Osteoblast (primary cell): Measurements from ENCODE around the gene ANKRD13A. TPM values are rescaled to one million over a fixed set of nuclear protein-coding genes. Genes with fewer than 3 reads are reported as not detected.

Source experiments
- DNase-seq: peaks from one replicate; pipeline ENCODE4 v3.0.0; 2011; ENCODE audit warnings: low spot score, mixed read lengths; ENCODE audit not compliant: insufficient read length; ENCODE audit errors: missing footprints
- H2AFZ ChIP-seq: 2 replicates; pipeline ENCODE4 v1.6.0; 2011; ENCODE audit warnings: mild to moderate bottlenecking, low read length
- H3K27ac ChIP-seq: 2 replicates; pipeline ENCODE4 v1.5.1; 2011; ENCODE audit warnings: mild to moderate bottlenecking, low read depth, low read length, moderate library complexity
- H3K27me3 ChIP-seq: 2 replicates; pipeline ENCODE4 v1.6.0; 2012; ENCODE audit warnings: mild to moderate bottlenecking, control low read depth, inconsistent platforms, low read length, moderate library complexity; ENCODE audit not compliant: insufficient read depth
- H3K36me3 ChIP-seq: 2 replicates; pipeline ENCODE4 v1.5.1; 2011; ENCODE audit warnings: mild to moderate bottlenecking, low read length, control low read depth, moderate library complexity; ENCODE audit not compliant: insufficient read depth
- H3K4me1 ChIP-seq: 2 replicates; pipeline ENCODE4 v1.5.1; 2011; ENCODE audit warnings: mild to moderate bottlenecking, low read length, control low read depth, moderate library complexity; ENCODE audit not compliant: insufficient read depth
- H3K4me2 ChIP-seq: 2 replicates; pipeline ENCODE4 v1.6.0; 2011; ENCODE audit warnings: mild to moderate bottlenecking, low read length; ENCODE audit not compliant: insufficient read depth
- H3K4me3 ChIP-seq: fragments of 200-600 bp; sonication (generic); 3 replicates; pipeline ENCODE4 v1.5.1; 2012; ENCODE audit warnings: mild to moderate bottlenecking, low read length, inconsistent platforms; ENCODE audit not compliant: insufficient read depth
- H3K79me2 ChIP-seq: 2 replicates; pipeline ENCODE4 v1.6.0; 2012; ENCODE audit warnings: mild to moderate bottlenecking, low read length, control low read depth, inconsistent platforms; ENCODE audit not compliant: insufficient read depth
- H3K9me3 ChIP-seq: 2 replicates; pipeline ENCODE4 v1.5.1; 2011; ENCODE audit warnings: low read depth, low read length, control low read depth
- H4K20me1 ChIP-seq: 2 replicates; pipeline ENCODE4 v1.6.0; 2012; ENCODE audit warnings: mild to moderate bottlenecking, low read length, control low read depth; ENCODE audit not compliant: insufficient read depth
- CTCF ChIP-seq: IDR thresholded peaks from 2 replicates; pipeline ENCODE4 v1.5.1; 2011; ENCODE audit warnings: mild to moderate bottlenecking, low read depth, low read length, moderate library complexity; ENCODE audit errors: extremely low read depth
- total RNA-seq: library from RNA; depleted of rRNA; stranded (reverse); fragments of >200 nt; gene quantifications from 2 replicates; pipeline ENCODE4 v1.2.3, GENCODE V29; 2012

The ANKRD13A gene
- total RNA-seq, 1 donor: 94.1 TPM

GRCh38 chr12:109959411-109960093 lies 39.7 kb upstream of the ANKRD13A start:
- no peaks in the 10 kb centered on the region for H3K79me2 ChIP-seq
- H3K9me3 ChIP-seq: no peaks in the 10 kb centered on the region
- no peak overlapping the region for H3K4me3 ChIP-seq
- H2AFZ ChIP-seq: no peak overlapping the region
- H3K27me3 ChIP-seq: no peaks in the 10 kb centered on the region
- H4K20me1 ChIP-seq: no peaks in the 10 kb centered on the region
- no peak for DNase-seq
- no peak for TF ChIP-seq CTCF
- H3K36me3 ChIP-seq: peaks cover 38% of the 10 kb centered on the region
- H3K4me2 ChIP-seq: no peak overlapping the region
- peaks cover 29% of the 10 kb centered on the region for H3K4me1 ChIP-seq
- peak overlapping the region; percentile 95 for H3K27ac ChIP-seq

- H3K36me3 ChIP-seq: peaks cover 49% of the 10 kb centered on the region
These were observed 38.0 kb upstream of the ANKRD13A start for GRCh38 chr12:109961201-109961600.

GRCh38 chr12:109961612-109962011 lies 37.6 kb upstream of the ANKRD13A start:
- H3K4me2 ChIP-seq: peak overlapping the region; percentile 41
- no peaks in the 10 kb centered on the region for H3K27me3 ChIP-seq
- peak overlapping the region; percentile 95 for H3K27ac ChIP-seq
- no peaks in the 10 kb centered on the region for H3K9me3 ChIP-seq
- peak; percentile 32 for DNase-seq
- H3K36me3 ChIP-seq: peaks cover 47% of the 10 kb centered on the region
- H3K4me1 ChIP-seq: peaks cover 30% of the 10 kb centered on the region
- H3K4me3 ChIP-seq: no peak overlapping the region
- no peaks in the 10 kb centered on the region for H4K20me1 ChIP-seq
- TF ChIP-seq CTCF: no peak
- H3K79me2 ChIP-seq: no peaks in the 10 kb centered on the region
- H2AFZ ChIP-seq: no peak overlapping the region

More at GRCh38 chr12:109961201-109961600, 38.0 kb upstream of the ANKRD13A start:
- Histone ChIP-seq H3K9me3 (no peaks in the 10 kb centered on the region), H3K27ac (peak overlapping the region; percentile 95), H3K4me1 (peaks cover 30% of the 10 kb centered on the region), H3K4me3 (no peak overlapping the region), H3K4me2 (peak overlapping the region; percentile 41), H2AFZ (no peak overlapping the region), H3K79me2 (no peaks in the 10 kb centered on the region), H4K20me1 (no peaks in the 10 kb centered on the region), H3K27me3 (no peaks in the 10 kb centered on the region)
- DNase-seq: peak; percentile 53
- TF ChIP-seq CTCF: no peak

GRCh38 chr12:109962398-109962797 lies 36.8 kb upstream of the ANKRD13A start:
- DNase-seq: peak; percentile 15
- no peaks in the 10 kb centered on the region for H3K27me3 ChIP-seq
- H2AFZ ChIP-seq: no peak overlapping the region
- peaks cover 49% of the 10 kb centered on the region for H3K36me3 ChIP-seq
- peak; percentile 13 for TF ChIP-seq CTCF
- no peaks in the 10 kb centered on the region for H3K79me2 ChIP-seq
- H3K27ac ChIP-seq: peak overlapping the region; percentile 95
- no peak overlapping the region for H3K4me3 ChIP-seq
- peaks cover 30% of the 10 kb centered on the region for H3K4me1 ChIP-seq
- peak overlapping the region; percentile 41 for H3K4me2 ChIP-seq
- no peaks in the 10 kb centered on the region for H4K20me1 ChIP-seq
- no peaks in the 10 kb centered on the region for H3K9me3 ChIP-seq
